RPMI7951 (cell line): Measurements from ENCODE around the gene ZNF296. TPM values are rescaled to one million over a fixed set of nuclear protein-coding genes. Genes with fewer than 3 reads are reported as not detected.
"Not testable (repeated sequence)": the region's sequence is repeated elsewhere in the genome, so short reads cannot be mapped to it uniquely, and the experiment has no call there.

Experiments
- DNase-seq: peaks from one replicate; pipeline ENCODE4 v3.0.0-alpha.2; 2012; ENCODE audit warnings: low read depth
- total RNA-seq: library from RNA; depleted of rRNA; stranded (reverse); fragments of >200 nt; shearing (Covaris generic); gene quantifications from 2 replicates; pipeline ENCODE4 v1.2.3, GENCODE V29; 2014; rRNA removed

ZNF296 gene
- total RNA-seq, result 0.48 and 0.59 TPM in 2 replicates

DNA sequence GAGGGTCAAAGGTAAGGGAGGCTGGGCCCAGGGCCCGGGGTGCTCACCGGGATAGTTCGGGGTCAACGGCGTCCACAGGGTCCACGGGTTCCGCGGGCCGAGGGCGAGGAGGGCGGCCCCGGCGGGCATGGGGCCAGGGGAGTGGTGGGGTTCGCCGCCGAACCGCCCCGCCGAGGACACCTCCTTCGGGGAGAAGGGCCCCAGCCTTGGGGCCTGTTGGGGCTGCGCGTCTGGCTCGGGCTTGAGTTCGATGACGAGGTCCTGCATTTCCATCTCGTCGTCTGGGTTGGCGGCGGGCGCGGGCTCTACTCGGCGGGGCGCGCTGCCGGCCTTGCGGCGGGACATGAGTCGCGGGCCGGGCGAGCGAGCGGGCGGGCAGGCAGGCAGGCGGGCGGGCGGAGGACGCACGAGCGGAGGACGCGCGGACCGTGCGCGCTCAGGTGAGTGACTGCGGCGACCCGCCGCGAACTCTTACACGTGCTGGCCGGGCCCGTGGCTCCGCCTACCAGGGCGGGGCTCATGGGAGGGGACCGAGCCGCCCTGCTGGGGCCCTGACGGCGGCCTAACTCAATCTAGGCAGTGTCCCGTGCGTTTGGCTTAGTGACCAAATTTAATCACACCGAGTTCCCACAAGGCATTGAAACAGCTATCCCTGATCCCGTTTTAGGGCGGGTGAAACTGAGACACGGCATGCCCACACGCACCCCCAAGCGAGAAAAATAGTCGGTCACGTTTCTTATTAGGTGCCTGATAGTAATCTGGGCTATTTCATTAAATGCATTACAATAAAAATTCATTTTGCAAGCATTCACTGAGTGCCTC, at the start of gene ZNF296:
Gene ZNF296, minus strand, starts transcription at position 450 of the 822 bp plus-strand sequence. Its CDS starts 105 bp downstream, at position 345.
- peak; percentile 74 for DNase-seq

DNA sequence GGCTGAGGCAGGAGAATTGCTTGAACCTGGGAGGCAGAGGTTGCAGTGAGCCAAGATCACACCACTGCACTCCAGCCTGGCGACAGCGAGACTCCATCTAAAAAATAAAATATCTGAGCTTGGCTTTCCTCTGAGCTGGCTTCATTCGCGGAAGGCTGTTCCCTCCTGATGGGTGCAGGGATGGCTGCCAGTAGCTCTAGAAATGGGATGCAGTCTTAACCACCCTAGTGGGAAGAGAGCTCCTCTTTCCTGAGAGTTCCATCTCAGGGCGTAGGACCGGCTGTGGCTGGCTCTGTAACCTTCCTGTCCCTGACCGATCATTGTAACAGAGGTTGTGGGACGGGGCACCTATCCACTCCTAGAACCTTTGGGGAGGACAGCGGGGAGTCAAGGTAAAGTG, 49.1 kb upstream of the ZNF296 start:
- DNase-seq, result no peak

GRCh38 chr19:45124021-45124420, 47.7 kb upstream of the ZNF296 start:
- no peak for DNase-seq

- DNase-seq, result no peak
Observed at GRCh38 chr19:45123440-45123850, 47.2 kb upstream of the ZNF296 start.

GRCh38 chr19:45122832-45123231, 46.6 kb upstream of the ZNF296 start:
- no peak for DNase-seq

- DNase-seq, result no peak
Observed at GRCh38 chr19:45121827-45122345, 45.6 kb upstream of the ZNF296 start.

- no peak for DNase-seq
Observed at GRCh38 chr19:45119582-45119981, 43.3 kb upstream of the ZNF296 start.

DNA sequence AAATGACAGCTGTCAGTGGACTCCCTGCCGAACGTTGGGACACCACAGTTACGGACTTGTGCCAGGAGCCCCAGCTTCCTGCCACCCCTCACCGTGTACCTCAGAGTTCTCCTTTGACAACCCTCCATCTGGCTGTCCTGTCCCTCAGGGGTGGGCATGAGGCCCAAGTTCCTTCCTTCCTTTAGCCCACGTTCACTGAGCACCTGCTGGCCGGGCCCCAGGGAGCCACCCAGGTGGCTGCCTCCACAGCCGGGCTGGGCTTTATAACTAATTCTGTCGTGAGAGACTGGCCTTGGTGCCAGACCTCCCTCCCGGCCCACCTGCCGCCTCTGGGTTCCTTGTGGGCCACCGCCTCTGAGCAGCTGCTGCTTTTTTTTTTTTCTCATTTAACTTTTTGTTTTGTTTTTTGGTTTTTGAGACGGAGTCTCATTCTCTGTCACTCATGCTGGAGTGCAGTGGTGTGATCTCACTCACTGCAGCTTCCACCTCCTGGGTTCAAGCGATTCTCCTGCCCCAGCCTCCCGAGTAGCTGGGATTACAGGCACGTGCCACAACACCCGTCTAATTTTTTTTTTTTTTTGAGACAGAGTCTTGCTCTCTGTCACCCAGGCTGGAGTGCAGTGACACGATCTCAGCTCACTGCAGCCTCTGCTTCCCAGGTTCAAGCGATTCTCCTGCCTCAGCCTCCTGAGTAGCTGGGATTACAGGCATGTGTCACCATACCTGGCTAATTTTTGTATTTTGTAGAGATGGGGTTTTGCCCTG, 42.5 kb upstream of the ZNF296 start:
- not testable (repeated sequence) for DNase-seq

- no peak for DNase-seq
Observed at GRCh38 chr19:45118106-45118505, 41.8 kb upstream of the ZNF296 start.

GRCh38 chr19:45117671-45118070, 41.4 kb upstream of the ZNF296 start:
- no peak for DNase-seq

DNA sequence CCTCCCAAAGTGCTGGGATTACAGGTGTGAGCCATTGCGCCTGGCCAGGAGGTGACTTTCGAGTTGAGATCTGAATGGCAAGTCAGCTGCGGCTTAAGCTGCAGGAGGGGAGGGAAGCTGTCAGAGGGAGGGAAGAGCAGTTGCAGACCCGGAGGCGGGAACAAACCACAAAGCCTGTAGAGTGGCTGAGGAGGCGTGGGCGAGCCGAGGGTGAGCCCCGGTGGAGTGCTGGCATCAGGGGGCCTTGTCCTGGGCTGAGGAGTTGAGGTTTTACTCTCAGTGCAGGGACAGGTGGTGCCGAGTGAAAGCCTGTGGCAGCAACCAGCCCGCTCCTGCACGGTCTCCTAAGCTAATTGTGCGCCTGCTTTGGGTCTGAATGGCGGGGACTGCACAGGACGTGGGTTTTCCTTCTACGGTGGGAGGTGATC, 40.9 kb upstream of the ZNF296 start:
- no peak for DNase-seq

DNA sequence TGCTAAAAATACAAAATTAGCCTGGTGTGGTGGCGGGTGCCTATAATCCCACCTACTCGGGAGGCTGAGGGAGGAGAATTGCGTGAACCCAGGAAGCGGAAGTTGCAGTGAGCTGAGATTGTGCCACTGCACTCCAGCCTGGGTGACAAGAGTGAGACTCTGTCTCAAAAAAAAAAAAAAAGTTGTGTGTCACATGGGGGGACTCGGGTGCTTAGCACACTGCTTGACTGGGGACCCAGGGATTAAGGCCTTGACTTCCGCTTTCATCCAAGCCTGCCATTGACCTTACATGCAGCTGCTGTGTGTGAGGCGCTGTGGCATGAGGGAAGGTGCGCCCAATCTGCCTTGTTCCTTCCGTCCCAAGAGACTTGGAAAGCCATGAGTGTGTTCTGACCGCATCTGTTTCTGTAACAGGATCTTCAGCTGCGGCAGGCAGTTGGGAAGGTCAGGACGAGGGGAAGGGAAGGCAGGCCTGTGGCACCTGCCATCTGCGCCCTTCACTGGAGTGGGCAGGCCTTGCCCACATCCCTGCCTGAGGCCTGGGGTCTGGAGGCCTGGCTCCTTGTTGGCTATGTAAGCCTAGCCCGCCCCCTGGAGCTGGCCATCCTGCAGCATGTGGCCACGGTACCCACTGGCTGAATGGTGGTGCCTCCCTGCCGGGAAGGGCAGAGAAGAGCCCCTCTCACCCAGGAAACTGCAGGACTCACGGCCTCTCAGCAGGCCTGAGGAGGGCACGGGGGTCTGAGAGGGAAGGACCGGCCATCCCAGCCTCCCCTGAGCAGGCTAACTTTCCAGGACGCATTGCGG, 39.7 kb upstream of the ZNF296 start:
- DNase-seq, result no peak

GRCh38 chr19:45114116-45114515, 37.8 kb upstream of the ZNF296 start:
- DNase-seq, result no peak

DNA sequence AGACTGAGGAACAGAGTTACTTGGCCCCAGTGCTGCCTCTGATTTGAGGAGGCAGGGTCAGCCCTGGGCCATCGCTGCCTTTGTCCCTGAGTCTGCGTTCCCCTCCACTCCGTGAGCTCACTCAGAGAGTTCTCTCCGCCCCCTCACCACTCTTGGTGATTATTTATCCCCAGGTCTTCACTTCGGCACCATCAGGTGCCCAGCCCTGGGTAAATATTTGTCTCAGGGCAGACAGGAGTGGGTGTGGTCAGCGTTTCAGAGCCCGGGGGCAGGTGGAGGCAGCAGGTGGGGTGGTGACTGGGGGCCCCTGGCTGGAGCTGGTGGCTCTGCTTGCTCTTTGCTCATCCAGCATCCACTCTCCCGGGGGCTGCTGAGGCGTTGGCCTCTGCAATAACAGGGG, 37.4 kb upstream of the ZNF296 start:
- no peak for DNase-seq

- DNase-seq, result no peak
Observed at GRCh38 chr19:45112111-45112827, 36.0 kb upstream of the ZNF296 start.

DNA sequence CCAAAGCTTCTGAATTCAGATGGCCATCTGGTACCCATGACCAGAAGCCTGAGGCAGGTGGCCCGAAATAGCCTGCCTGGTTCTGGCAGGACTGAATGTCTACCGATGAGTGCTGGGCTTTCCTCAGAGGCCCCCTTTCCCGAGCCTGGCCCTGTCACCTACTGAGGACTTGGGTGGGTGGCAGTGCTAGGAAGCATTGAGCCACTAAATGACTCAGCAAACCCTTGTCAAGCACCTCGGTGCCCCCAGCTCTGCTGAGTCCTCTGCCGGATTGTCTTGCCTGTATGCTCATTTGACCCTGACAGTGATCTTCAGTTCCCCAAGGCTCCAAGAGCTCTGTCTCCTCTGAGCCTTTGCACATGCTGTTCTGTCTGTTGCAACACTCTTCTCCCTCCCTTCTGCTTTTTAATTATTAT, 34.6 kb upstream of the ZNF296 start:
- DNase-seq, result no peak

DNA sequence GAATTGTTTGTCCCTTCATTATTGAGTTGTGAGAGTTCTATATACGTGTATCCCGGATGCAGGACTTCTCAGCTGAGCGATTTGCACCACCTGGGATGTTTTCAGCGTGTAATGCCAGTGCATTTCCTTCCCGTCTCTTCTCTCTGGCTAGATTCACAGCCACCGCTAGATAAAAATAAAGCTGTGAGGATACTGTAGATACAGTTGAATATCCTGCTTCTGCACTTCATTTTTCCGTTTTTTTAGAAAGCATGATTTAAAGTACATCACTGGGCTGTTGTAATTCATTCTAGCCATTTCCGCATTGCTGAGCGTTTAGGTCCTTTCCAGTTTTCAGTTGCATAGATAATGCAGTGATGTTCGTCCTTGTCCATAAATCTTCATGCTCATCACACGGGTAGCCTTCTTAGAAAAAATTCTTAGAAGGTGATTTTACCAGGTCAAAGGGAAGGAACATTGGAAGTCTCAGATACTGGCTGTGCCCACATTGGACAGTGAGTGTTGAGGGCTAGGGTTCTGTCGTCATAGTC, 31.4 kb upstream of the ZNF296 start:
- no peak for DNase-seq

DNA sequence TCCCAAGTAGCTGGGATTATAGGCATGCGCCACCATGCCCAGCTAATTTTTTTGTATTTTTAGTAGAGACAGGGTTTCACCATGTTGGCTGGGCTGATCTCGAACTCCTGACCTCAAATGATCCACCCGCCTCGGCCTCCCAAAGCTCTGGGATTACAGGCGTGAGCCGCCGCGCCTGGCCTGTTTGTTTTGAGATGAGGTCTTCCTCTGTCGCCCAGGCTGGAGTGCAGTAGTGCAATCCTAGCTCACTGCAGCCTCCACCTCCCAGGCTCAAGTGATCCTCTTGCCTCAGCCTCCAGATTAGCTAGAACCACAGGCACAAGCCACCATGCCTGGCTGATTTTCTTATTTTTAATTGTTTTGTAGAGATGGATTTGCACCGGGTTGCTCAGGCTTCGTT, 30.1 kb upstream of the ZNF296 start:
- not testable (repeated sequence) for DNase-seq

- DNase-seq, result no peak
Observed at GRCh38 chr19:45104658-45105349, 28.5 kb upstream of the ZNF296 start.
